Right atrium auricular region (tissue), 2 donors: ENCODE measurements around the gene FKBP3. TPM values are rescaled to one million over a fixed set of nuclear protein-coding genes. Genes with fewer than 3 reads are reported as not detected.

Source experiments
- DNase-seq: peaks from one replicate; pipeline ENCODE4 v3.0.0-alpha.2; 2019; ENCODE audit warnings: low spot score
- H3K27ac ChIP-seq, 2 donors: fragments of 200-600 bp; sonication (generic); 1 replicate in 1 of 2; 2 replicates in 1 of 2; pipeline ENCODE4 v1.5.1; 2016 to 2019
- H3K27me3 ChIP-seq, 2 donors: fragments of 200-600 bp; sonication (generic); one replicate each; pipeline versions ENCODE4 v1.5.1 to v1.6.0; 2017 to 2019
- H3K36me3 ChIP-seq: fragments of 200-600 bp; sonication (generic); one replicate; pipeline ENCODE4 v1.5.1; 2016
- H3K4me1 ChIP-seq, 2 donors: fragments of 200-600 bp; sonication (generic); one replicate each; pipeline versions ENCODE4 v1.5.1 to v1.6.0; 2017 to 2019
- H3K4me3 ChIP-seq, 2 donors: fragments of 200-600 bp; sonication (generic); 1 replicate in 1 of 2; 2 replicates in 1 of 2; pipeline ENCODE4 v1.5.1; 2017 to 2019; ENCODE audit warnings: mild to moderate bottlenecking in 1 of 2, moderate library complexity in 1 of 2
- H3K9me3 ChIP-seq, 2 donors: fragments of 200-600 bp; sonication (generic); one replicate each; pipeline ENCODE4 v1.5.1; 2019
- CTCF ChIP-seq, 2 donors: fragments of 200-600 bp; sonication (generic); IDR thresholded peaks; one replicate each; pipeline ENCODE4 v1.5.1; 2019; ENCODE audit warnings: antibody characterized with exemption in 2 of 2
- total RNA-seq, 2 donors: library from RNA; depleted of rRNA; stranded (reverse); fragments of >200 nt; gene quantifications; one replicate each; pipeline ENCODE4 v1.1.0, GENCODE V29; 2016

The FKBP3 gene
- total RNA-seq, 2 donors from 2014 or later: 45.5 to 72.3 TPM

- Histone ChIP-seq H3K4me1 (peaks cover 0 to 5% of the 10 kb centered on the region in 2 donors), H3K9me3 (no peaks in the 10 kb centered on the region), H3K27me3 (no peaks in the 10 kb centered on the region), H3K4me3 (no peak overlapping the region), H3K27ac (no peak overlapping the region), H3K36me3 (peaks cover 28% of the 10 kb centered on the region)
- TF ChIP-seq CTCF (IDR thresholded peaks at IDR 0.05): no peak
- DNase-seq: no peak
Measured at GRCh38 chr14:45094275-45094674, 40.0 kb downstream of the FKBP3 start.

GRCh38 chr14:45091710-45092109 is 42.6 kb downstream of the FKBP3 start:
- peaks cover 7% of the 10 kb centered on the region for H3K36me3 ChIP-seq
- no peaks in the 10 kb centered on the region for H3K27me3 ChIP-seq
- no peak overlapping the region for H3K27ac ChIP-seq
- no peak for TF ChIP-seq CTCF (IDR thresholded peaks at IDR 0.05)
- no peak for DNase-seq
- no peak overlapping the region for H3K4me3 ChIP-seq
- no peaks in the 10 kb centered on the region for H3K9me3 ChIP-seq
- peaks cover 0 to 11% of the 10 kb centered on the region in 2 donors for H3K4me1 ChIP-seq

GRCh38 chr14:45089813-45090212 is 44.5 kb downstream of the FKBP3 start:
- Histone ChIP-seq H3K4me3 (no peak overlapping the region), H3K4me1 (peaks cover 0 to 29% of the 10 kb centered on the region in 2 donors), H3K27me3 (no peaks in the 10 kb centered on the region), H3K27ac (no peak overlapping the region), H3K9me3 (no peaks in the 10 kb centered on the region), H3K36me3 (no peaks in the 10 kb centered on the region)
- no peak for DNase-seq
- TF ChIP-seq CTCF (IDR thresholded peaks at IDR 0.05): no peak

GRCh38 chr14:45084946-45085346 is 49.3 kb downstream of the FKBP3 start:
- no peak for DNase-seq
- Histone ChIP-seq H3K9me3 (no peaks in the 10 kb centered on the region), H3K27me3 (no peaks in the 10 kb centered on the region), H3K4me3 (peak overlapping the region; percentile 69 to 79), H3K4me1 (peaks cover 0 to 27% of the 10 kb centered on the region in 2 donors), H3K27ac (peak overlapping the region; percentile 88 to 92), H3K36me3 (no peaks in the 10 kb centered on the region)
- TF ChIP-seq CTCF (IDR thresholded peaks at IDR 0.05): no peak

GRCh38 chr14:45083976-45084722 is 50.1 kb downstream of the FKBP3 start, which contains the start of gene PRPF39:
TSS of gene PRPF39 (plus strand) at chr14:45084116. CDS start at chr14:45095240, 11,124 bp downstream.
- H3K36me3 ChIP-seq: no peaks in the 10 kb centered on the region
- no peak for TF ChIP-seq CTCF (IDR thresholded peaks at IDR 0.05)
- peak; percentile 93 for DNase-seq

More at GRCh38 chr14:45083976-45084722, 50.1 kb downstream of the FKBP3 start, which contains the start of gene PRPF39:
- Histone ChIP-seq H3K27me3 (no peaks in the 10 kb centered on the region), H3K27ac (peak within 1 kb of the TSS; percentile 88 to 92), H3K9me3 (no peaks in the 10 kb centered on the region), H3K4me3 (peak within 1 kb of the TSS; percentile 69 to 79), H3K4me1 (peaks cover 0 to 27% of the 10 kb centered on the region in 2 donors)
